AG04450 (cell line): Measurements from ENCODE around the gene ANO6. TPM values are rescaled to one million over a fixed set of nuclear protein-coding genes. Genes with fewer than 3 reads are reported as not detected.

ENCODE experiments used
- CTCF ChIA-PET: fragments of 300-600, 350-600 bp; formaldehyde crosslinking; extraction: SDS; loops from one replicate; lab custom pipeline; 2022; ENCODE audit warnings: antibody characterized with exemption, inconsistent platforms; lab: Charles Lee
- POLR2A ChIA-PET: fragments of 350-600 bp; formaldehyde crosslinking; extraction: SDS; loops from one replicate; lab custom pipeline; 2021; ENCODE audit warnings: antibody characterized with exemption, inconsistent platforms; lab: Yijun Ruan, JAX
- DNase-seq: peaks from one replicate; pipeline ENCODE4 v3.0.0-alpha.2; 2011; ENCODE audit warnings: low read depth, low spot score
- H3K27ac ChIP-seq: one replicate; pipeline ENCODE4 v1.5.1; 2012; ENCODE audit warnings: low read depth, low read length, control low read depth
- H3K27me3 ChIP-seq: one replicate; pipeline ENCODE4 v1.6.0; 2012; ENCODE audit warnings: low read length; ENCODE audit not compliant: control insufficient read depth, insufficient read depth
- H3K4me3 ChIP-seq: 2 replicates; pipeline ENCODE4 v1.5.1; 2011; ENCODE audit warnings: mild to moderate bottlenecking, low read depth, low read length, control low read depth
- H3K9me3 ChIP-seq: 2 replicates; pipeline ENCODE4 v1.5.1; 2012; ENCODE audit warnings: low read length; ENCODE audit not compliant: control insufficient read depth, insufficient read depth
- CTCF ChIP-seq: IDR thresholded peaks from 2 replicates; pipeline ENCODE4 v1.5.1; 2011; ENCODE audit warnings: low read depth, low read length, control low read depth, inconsistent platforms
- polyA plus RNA-seq: library from polyadenylated mRNA; depleted of rRNA; stranded (reverse); fragments of >200 nt; gene quantifications from 2 replicates; pipeline ENCODE4 v1.2.3, GENCODE V29; 2011

Gene ANO6
- polyA plus RNA-seq, 1 experiment: 51.9 TPM

DNA sequence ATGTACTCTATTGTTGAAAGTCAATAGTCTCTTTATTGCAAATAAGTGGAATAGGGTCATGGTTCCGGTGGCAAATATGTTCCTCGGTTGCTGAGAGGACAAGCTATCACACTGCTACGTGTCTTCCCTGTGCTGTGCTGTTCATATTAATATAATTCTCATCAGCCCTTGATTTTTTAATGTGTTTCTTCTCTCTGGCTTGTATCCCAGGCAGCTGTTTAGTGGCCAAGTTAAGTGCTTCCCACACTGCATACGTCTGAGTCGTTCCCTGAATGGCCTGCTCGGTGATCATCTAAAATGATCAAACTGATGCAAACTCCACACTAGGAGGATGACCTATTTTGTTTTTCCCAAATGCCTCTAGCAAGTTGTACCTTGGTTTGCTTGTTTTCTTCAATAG, 186.4 kb downstream of the ANO6 start:
- no peak for TF ChIP-seq CTCF
- no peak for DNase-seq
- Histone ChIP-seq H3K27me3 (no peaks in the 10 kb centered on the region), H3K4me3 (no peak overlapping the region), H3K27ac (no peak overlapping the region), H3K9me3 (no peaks in the 10 kb centered on the region)
- ChIA-PET CTCF (no interaction called here), POLR2A (no interaction called here)

DNA sequence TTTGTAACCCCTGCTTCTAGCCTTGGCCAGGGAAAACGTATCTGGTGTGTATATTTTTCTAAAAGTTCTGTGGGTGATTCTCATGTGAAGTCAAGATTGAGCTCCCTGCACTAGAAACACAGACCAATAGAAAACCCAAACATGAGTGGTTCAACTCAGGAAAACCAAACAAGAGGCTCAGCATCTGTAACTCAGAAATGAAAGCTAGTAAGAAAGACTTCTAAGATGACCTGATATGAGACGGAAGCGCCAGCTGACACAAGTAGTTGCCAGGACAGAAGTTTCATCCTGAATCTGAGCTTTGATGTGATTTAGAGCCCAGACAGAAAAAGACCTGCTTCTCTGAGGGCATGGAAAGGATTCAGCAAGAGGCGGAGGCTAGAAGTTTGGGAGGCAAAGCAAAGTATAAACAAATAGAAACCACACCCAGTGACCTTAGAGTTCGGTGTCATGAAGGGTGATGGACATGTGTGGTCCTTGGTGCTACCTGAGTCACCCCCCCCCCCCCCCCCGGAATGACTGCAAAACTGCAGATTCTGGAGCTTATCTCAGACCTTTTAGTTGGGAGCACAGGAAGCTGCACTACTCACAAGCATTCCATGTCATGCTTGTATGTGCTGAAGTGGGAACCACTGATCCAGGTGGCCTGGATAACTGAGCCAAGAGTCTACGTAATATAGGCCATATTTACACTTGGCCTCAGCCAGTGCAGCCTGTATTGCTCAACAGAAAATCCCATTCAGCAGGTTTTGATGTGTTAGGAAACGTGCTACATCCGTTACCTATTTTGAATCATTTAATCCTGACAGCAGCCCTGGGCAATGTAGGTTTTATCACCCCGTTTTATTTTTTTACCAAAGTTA, 191.3 kb downstream of the ANO6 start:
- H3K9me3 ChIP-seq: no peaks in the 10 kb centered on the region
- no peak for TF ChIP-seq CTCF
- peak; percentile 49 for DNase-seq
- ChIA-PET POLR2A (interaction anchor here (0.6 kb wide), 1 partner anchor 534 kb away, joined by 3 read pairs; no protein-coding TSS in a partner anchor), CTCF (interaction anchor here (2.1 to 3.0 kb wide), 3 partner anchors 18 to 192 kb away, joined by 5 to 15 read pairs (median 6); partner anchors contain the start of gene ANO6)
- peak overlapping the region; percentile 71 for H3K27ac ChIP-seq
- no peak overlapping the region for H3K4me3 ChIP-seq
- no peaks in the 10 kb centered on the region for H3K27me3 ChIP-seq

- POLR2A ChIA-PET: interaction anchor here (0.6 kb wide), 1 partner anchor 533 kb away, joined by 3 read pairs; no protein-coding TSS in a partner anchor
- Histone ChIP-seq H3K4me3 (no peak overlapping the region), H3K27ac (no peak overlapping the region)
Measured at GRCh38 chr12:45407981-45408728, 192.3 kb downstream of the ANO6 start.

GRCh38 chr12:45408729-45409114, 192.8 kb downstream of the ANO6 start:
- DNase-seq: no peak
- H3K27me3 ChIP-seq: no peaks in the 10 kb centered on the region
- POLR2A ChIA-PET: no interaction called here
- no peak overlapping the region for H3K4me3 ChIP-seq
- TF ChIP-seq CTCF: no peak
- CTCF ChIA-PET: interaction anchor here (0.5 to 3.0 kb wide), 3 partner anchors 20 to 322 kb away, joined by 4 to 15 read pairs (median 11); no protein-coding TSS in a partner anchor
- H3K27ac ChIP-seq: no peak overlapping the region
- no peaks in the 10 kb centered on the region for H3K9me3 ChIP-seq

More at GRCh38 chr12:45407981-45408728, 192.3 kb downstream of the ANO6 start:
- no peaks in the 10 kb centered on the region for H3K27me3 ChIP-seq
- CTCF ChIA-PET: interaction anchor here (1.6 to 3.0 kb wide), 3 partner anchors 19 to 237 kb away, joined by 4 to 15 read pairs (median 5); no protein-coding TSS in a partner anchor
- H3K9me3 ChIP-seq: no peaks in the 10 kb centered on the region
- TF ChIP-seq CTCF: no peak
- DNase-seq: no peak
